Activated CD8-positive, alpha-beta memory T cell treated with anti-CD3 and anti-CD28 coated beads for 24 hours (primary cell): ENCODE measurements around the gene SCG2.

Source experiments
- DNase-seq: peaks from one replicate; pipeline ENCODE4 v3.0.0-alpha.2; 2020

SCG2 gene

DNA sequence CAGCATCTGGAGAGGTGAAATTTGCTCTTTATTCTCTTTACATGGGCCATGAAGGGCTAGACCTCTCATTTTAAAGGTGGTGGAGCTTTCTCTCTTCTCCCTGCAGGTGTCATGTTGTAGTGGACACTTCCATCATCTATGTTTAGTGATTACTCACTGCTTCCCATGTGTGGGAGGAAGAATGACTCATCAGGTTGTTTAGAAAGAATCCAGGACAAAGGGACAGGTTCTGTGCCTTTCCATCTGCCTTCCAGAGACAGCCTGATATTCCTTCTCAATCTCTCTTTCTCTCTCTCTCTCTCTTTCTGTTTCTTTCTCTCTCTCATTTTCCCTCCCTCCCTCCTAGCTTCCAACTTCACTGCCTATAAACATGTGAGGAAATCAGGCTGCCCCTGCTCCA is 38.7 kb downstream of the SCG2 start:
- DNase-seq: no peak

DNA sequence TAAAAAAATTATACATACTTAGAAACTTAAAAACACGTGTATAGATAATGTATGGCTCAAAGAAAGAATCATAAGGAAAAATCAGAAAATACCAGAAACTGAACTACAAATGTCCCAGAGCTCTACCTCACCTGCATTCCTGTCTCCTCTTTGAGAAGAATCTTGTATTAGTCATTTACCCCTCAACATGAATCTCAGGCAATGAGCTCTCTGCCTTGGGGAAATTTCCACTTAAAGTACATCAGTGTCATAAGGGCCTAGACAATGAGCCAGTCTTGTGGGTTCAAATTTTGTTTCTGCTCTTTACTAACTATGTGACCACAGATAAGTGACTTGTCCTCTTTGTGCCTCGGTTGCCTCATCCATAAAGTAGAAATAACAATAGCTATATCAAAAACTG is 40.1 kb downstream of the SCG2 start:
- no peak for DNase-seq

DNA sequence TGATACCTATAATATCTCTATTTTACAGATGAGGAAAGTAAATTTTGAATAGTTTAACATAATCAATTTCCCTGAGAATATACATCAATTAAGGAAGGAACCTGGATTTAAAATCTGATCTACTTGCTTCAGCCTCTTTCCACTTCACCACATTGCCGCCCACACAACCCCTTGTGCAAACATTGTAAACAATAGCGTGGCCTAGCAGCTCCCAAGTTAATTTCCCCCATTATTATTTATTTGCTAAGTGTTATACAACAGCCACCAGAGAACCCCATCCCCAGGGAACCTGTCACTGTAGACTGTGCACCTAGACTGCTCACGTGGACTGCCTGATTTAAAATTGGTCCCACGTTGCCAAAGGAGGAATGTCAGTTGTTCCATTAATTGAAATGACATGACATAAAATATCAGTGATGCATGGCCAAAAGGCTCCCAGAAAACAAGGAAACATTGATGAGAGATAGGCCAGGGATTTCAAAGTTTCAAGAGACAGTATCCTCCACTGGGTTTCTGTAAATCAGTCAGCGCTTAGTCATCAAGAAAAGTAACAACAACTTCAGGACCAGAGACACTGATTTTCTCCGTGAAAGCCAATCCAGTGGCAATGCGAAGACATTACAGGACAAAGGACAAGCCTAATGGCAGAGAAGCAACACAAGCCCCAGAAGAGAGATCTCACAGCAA is 41.3 kb downstream of the SCG2 start:
- no peak for DNase-seq

DNA sequence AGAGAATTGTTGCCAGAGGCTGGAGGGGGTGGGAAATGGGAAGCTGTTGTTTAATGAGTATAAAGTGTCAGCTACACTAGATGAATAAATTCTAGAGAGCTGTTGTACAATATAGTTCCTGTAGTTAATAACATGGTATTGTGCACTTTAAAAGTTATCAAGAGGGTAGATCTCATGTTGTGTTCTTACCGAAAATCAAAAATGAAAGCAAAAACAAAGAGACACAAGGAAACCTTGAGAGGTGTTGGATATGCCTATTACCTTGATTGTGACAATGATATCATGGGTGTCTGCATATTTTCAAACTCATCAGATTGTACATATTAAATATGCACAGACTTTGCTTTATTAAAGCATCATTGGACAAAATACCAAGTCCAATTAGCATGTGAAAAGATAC is 43.2 kb downstream of the SCG2 start:
- DNase-seq: no peak

DNA sequence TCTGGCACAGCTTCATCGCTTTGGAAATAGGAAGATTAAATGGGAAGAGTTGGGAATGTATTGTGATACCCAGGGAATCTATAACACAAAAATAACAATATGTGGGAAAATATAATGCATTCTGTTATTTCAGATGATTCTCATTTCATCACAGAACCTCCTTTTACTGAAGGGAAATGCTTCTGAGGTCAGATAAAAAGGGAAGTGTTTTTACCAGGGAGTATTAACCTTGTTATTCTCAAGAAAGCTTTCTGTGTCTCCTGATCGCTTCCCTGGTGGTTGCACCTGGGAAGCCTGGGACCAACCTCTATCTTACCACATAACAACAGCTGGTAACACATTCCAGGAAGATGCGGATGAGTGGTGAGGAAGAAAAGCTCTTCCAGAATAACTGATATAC is 47.2 kb downstream of the SCG2 start:
- DNase-seq: no peak

DNA sequence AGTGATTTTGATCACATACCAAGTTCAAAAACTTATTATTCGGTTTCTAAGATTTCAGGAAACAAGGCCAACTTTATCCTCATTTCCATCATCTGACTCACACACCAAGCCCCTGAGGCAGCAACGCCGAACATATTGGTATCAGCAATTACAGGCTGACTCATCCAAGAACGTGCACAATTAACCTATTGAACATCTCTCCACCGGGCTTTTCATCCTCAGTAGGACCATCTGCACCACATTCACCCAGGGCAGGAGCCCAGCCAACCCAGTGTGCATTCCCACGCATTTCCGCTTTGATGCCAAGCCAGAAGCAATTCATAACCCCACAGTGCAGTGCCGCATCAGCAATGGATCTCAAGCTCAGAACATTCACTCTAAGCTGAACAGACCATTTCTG is 52.9 kb downstream of the SCG2 start:
- DNase-seq: no peak

DNA sequence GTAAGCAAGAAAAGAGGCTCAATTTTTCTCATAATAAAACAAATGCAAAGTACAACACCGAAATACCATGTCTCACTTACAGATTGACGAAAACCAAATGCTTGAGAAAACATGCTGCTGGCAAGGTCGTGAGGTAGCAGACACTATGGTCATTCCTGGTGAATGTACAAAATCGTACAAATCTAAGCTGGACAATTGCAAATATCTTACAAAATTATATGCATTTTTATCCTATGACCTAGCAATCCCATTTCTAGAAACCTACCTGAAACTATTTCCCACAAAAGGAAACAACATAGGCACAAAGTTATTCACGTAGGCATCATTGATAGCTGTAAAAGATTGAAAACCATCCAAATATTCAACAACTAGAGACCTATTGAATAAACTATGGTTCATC is 54.0 kb downstream of the SCG2 start:
- no peak for DNase-seq
